ENCODE data around the gene PET100. TPM values are rescaled to one million over a fixed set of nuclear protein-coding genes. Genes with fewer than 3 reads are reported as not detected.

Gene PET100
- total RNA-seq, 2 donors from 2014 or later: 149 to 182 TPM

GRCh38 chr19:7655581-7655980 is 26.0 kb downstream of the PET100 start:
- no peaks in the 10 kb centered on the region for H3K9me3 Mint-ChIP-seq
- H3K9me3 ChIP-seq (ENCODE audit: control insufficient read depth, low read length): no peaks in the 10 kb centered on the region
- H3K27ac Mint-ChIP-seq: no peak overlapping the region
- no peaks in the 10 kb centered on the region for H3K36me3 ChIP-seq (ENCODE audit: control insufficient read depth, insufficient read depth, low read length)
- 66 to 81% methylated on average over 5 to 8 of the region's 8 CpGs for WGBS, 2 experiments (ENCODE audit: insufficient coverage in 1 of 2, insufficient read length in 1 of 2)
- no peak for TF ChIP-seq CTCF (conservative IDR thresholded peaks at IDR 0.05)
- H3K4me1 ChIP-seq (ENCODE audit: control insufficient read depth, insufficient read depth, low read length): no peaks in the 10 kb centered on the region
- H3K36me3 Mint-ChIP-seq (ENCODE audit: low read depth): no peaks in the 10 kb centered on the region
- H3K27ac ChIP-seq (ENCODE audit: low read depth, low read length): no peak overlapping the region
- H3K4me1 Mint-ChIP-seq: no peaks in the 10 kb centered on the region
- no peak overlapping the region for H3K4me3 ChIP-seq (ENCODE audit: low read length)
- no peak overlapping the region for H3K4me3 Mint-ChIP-seq
- DNase-seq: no peak
- H3K27me3 ChIP-seq (ENCODE audit: control insufficient read depth, insufficient read depth, low read length, poor library complexity, severe bottlenecking): peaks cover 9% of the 10 kb centered on the region
- peaks cover 61% of the 10 kb centered on the region for H3K27me3 Mint-ChIP-seq (ENCODE audit: insufficient read depth)
- H3K9ac ChIP-seq (ENCODE audit: extremely low read depth, low read length, poor library complexity, severe bottlenecking): no peak overlapping the region

GRCh38 chr19:7657131-7657751 is 27.6 kb downstream of the PET100 start:
- DNase-seq: no peak
- H3K27me3 ChIP-seq (ENCODE audit: control insufficient read depth, insufficient read depth, low read length, poor library complexity, severe bottlenecking): peaks cover 12% of the 10 kb centered on the region
- no peak overlapping the region for H3K27ac ChIP-seq (ENCODE audit: low read depth, low read length)
- Mint-ChIP-seq H3K36me3 (ENCODE audit: low read depth) (no peaks in the 10 kb centered on the region), H3K27me3 (ENCODE audit: insufficient read depth) (peaks cover 51% of the 10 kb centered on the region), H3K9me3 (no peaks in the 10 kb centered on the region), H3K4me3 (no peak overlapping the region), H3K4me1 (no peaks in the 10 kb centered on the region), H3K27ac (no peak overlapping the region)
- no peaks in the 10 kb centered on the region for H3K9me3 ChIP-seq (ENCODE audit: control insufficient read depth, low read length)
- no peak overlapping the region for H3K4me3 ChIP-seq (ENCODE audit: low read length)
- H3K4me1 ChIP-seq (ENCODE audit: control insufficient read depth, insufficient read depth, low read length): no peaks in the 10 kb centered on the region
- WGBS, 2 experiments (ENCODE audit: insufficient coverage in 1 of 2, insufficient read length in 1 of 2): 55 to 74% methylated on average over 6 to 14 of the region's 14 CpGs
- no peaks in the 10 kb centered on the region for H3K36me3 ChIP-seq (ENCODE audit: control insufficient read depth, insufficient read depth, low read length)
- H3K9ac ChIP-seq (ENCODE audit: extremely low read depth, low read length, poor library complexity, severe bottlenecking): no peak overlapping the region
- TF ChIP-seq CTCF (conservative IDR thresholded peaks at IDR 0.05): no peak

- Mint-ChIP-seq H3K36me3 (ENCODE audit: low read depth) (no peaks in the 10 kb centered on the region), H3K27me3 (ENCODE audit: insufficient read depth) (peaks cover 45% of the 10 kb centered on the region), H3K27ac (no peak overlapping the region), H3K9me3 (no peaks in the 10 kb centered on the region), H3K4me3 (no peak overlapping the region), H3K4me1 (no peaks in the 10 kb centered on the region)
- Histone ChIP-seq H3K4me1 (ENCODE audit: control insufficient read depth, insufficient read depth, low read length) (no peaks in the 10 kb centered on the region), H3K27me3 (ENCODE audit: control insufficient read depth, insufficient read depth, low read length, poor library complexity, severe bottlenecking) (peaks cover 12% of the 10 kb centered on the region), H3K4me3 (ENCODE audit: low read length) (no peak overlapping the region), H3K9ac (ENCODE audit: extremely low read depth, low read length, poor library complexity, severe bottlenecking) (no peak overlapping the region), H3K36me3 (ENCODE audit: control insufficient read depth, insufficient read depth, low read length) (no peaks in the 10 kb centered on the region), H3K9me3 (ENCODE audit: control insufficient read depth, low read length) (no peaks in the 10 kb centered on the region), H3K27ac (ENCODE audit: low read depth, low read length) (no peak overlapping the region)
- 75% methylated on average over 3 to 9 of the region's 9 CpGs for WGBS, 2 experiments (ENCODE audit: insufficient coverage in 1 of 2, insufficient read length in 1 of 2)
- no peak for DNase-seq
- no peak for TF ChIP-seq CTCF (conservative IDR thresholded peaks at IDR 0.05)
Measured at GRCh38 chr19:7658219-7658686, 28.7 kb downstream of the PET100 start.

Data from endodermal cell (in vitro differentiated cells).